ENCODE results near the gene TATDN2. TPM values are rescaled to one million over a fixed set of nuclear protein-coding genes. Genes with fewer than 3 reads are reported as not detected.

Gene TATDN2
- total RNA-seq, 4 donors from 2014 or later = 22.1 to 33.7 (median 26.3) TPM

DNA sequence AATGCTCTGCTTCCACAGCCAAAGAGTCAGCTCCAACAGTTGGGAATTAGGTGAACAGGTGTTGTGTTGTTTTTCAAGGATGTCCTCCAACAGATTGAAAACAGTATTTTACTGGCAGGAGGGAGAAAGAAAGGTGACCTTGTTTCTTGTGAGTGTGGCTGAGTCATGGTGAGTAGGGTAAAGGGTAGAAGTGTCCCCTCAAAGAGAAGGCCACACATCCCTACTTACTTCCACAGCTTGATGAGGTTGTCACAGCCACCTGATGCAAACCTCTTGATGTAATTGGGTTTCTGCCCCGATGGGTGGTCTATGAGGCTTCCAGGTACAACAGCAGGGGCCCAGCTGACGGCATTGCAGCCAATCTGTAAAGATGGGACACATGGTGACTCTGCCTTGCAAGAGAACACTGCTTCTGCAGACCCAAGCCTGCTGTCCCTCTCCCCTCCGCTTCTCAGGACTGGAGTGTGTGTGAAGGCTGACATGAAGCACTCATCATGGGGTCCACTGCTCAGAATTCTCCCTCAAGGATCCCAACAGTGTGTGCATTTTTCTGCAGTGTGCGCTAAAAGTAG is 57.2 kb downstream of the TATDN2 start:
- TF ChIP-seq POLR2AphosphoS5 (IDR thresholded peaks at IDR 0.05) = no peak
- no peak for TF ChIP-seq POLR2A (IDR thresholded peaks at IDR 0.05)
- TF ChIP-seq CTCF (IDR thresholded peaks at IDR 0.05) = no peak
- no peak for TF ChIP-seq EP300 (IDR thresholded peaks at IDR 0.05)
- Histone ChIP-seq H3K4me1 (no peaks in the 10 kb centered on the region), H3K27me3 (no peaks in the 10 kb centered on the region), H3K27ac (no peak overlapping the region), H3K4me3 (no peak overlapping the region), H3K36me3 (peaks cover 94% of the 10 kb centered on the region), H3K9me3 (no peaks in the 10 kb centered on the region)
- WGBS = 95% methylated on average over 4 of the region's 4 CpGs
- no peak for DNase-seq (ENCODE audit: low spot score in 2 of 2)

GRCh38 chr3:10306156-10306555 is 57.9 kb downstream of the TATDN2 start:
- WGBS = 93% methylated on average over 3 of the region's 3 CpGs
- no peak overlapping the region for H3K4me3 ChIP-seq

DNA sequence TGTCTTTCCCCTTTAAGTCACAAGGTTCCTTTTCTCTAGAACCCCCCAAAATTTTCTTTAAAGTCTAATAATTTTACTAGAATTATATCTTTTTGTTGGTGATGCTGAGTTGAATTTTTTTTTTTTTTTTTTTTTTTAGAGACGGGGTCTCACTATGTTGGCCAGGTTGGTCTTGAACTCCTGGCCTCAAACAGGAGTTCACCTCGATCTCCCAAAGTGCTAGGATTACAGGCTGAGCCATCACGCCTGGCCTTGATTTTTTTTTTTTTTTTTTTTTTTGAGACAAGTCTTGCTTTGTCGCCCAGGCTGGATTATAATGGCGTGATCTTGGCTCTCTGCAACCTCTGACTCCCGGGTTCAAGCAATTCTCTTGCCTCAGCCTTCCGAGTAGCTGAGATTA is 60.4 kb downstream of the TATDN2 start:
- H3K27me3 ChIP-seq = no peaks in the 10 kb centered on the region
- no peaks in the 10 kb centered on the region for H3K4me1 ChIP-seq
- WGBS = 92% methylated on average over 7 of the region's 7 CpGs
- no peaks in the 10 kb centered on the region for H3K9me3 ChIP-seq
- TF ChIP-seq CTCF (IDR thresholded peaks at IDR 0.05) = no peak
- peaks cover 94% of the 10 kb centered on the region for H3K36me3 ChIP-seq
- no peak overlapping the region for H3K4me3 ChIP-seq
- H3K27ac ChIP-seq = no peak overlapping the region
- DNase-seq (ENCODE audit: low spot score in 2 of 2) = no peak

More at GRCh38 chr3:10306156-10306555, 57.9 kb downstream of the TATDN2 start:
- TF ChIP-seq POLR2AphosphoS5 (IDR thresholded peaks at IDR 0.05) (no peak), EP300 (IDR thresholded peaks at IDR 0.05) (no peak), CTCF (IDR thresholded peaks at IDR 0.05) (no peak), POLR2A (IDR thresholded peaks at IDR 0.05) (no peak)
- Histone ChIP-seq H3K36me3 (peaks cover 94% of the 10 kb centered on the region), H3K9me3 (no peaks in the 10 kb centered on the region), H3K4me1 (no peaks in the 10 kb centered on the region), H3K27me3 (no peaks in the 10 kb centered on the region), H3K27ac (no peak overlapping the region)
- DNase-seq (ENCODE audit: low spot score in 2 of 2) = no peak

DNA sequence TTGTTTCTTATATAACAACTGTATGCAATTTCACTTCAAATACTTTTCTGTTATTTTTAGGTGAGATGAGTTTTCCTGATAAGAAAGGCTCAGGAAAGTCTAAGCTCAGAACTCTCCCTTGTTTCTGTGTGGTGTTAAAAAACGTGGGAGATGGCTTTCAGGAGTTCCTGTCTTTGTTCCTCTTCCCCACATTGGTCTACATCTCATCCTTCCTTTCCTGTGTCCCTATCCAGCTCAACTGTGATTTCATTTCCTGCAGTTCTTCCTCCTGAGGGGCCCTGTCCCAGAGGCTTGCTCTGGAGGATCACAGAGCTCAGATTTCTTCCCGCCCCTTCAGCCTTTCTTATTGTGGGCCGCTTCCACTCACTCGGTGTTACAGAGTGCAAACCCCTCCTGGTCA is 61.5 kb downstream of the TATDN2 start:
- Histone ChIP-seq H3K36me3 (peaks cover 94% of the 10 kb centered on the region), H3K9me3 (no peaks in the 10 kb centered on the region), H3K27ac (no peak overlapping the region), H3K27me3 (no peaks in the 10 kb centered on the region), H3K4me3 (no peak overlapping the region), H3K4me1 (no peaks in the 10 kb centered on the region)
- 66% methylated on average over 4 of the region's 4 CpGs for WGBS
- no peak for TF ChIP-seq POLR2A (IDR thresholded peaks at IDR 0.05)
- no peak for TF ChIP-seq EP300 (IDR thresholded peaks at IDR 0.05)
- no peak for TF ChIP-seq POLR2AphosphoS5 (IDR thresholded peaks at IDR 0.05)
- no peak for TF ChIP-seq CTCF (IDR thresholded peaks at IDR 0.05)
- DNase-seq (ENCODE audit: low spot score in 2 of 2) = no peak

GRCh38 chr3:10310578-10310977 is 62.3 kb downstream of the TATDN2 start:
- DNase-seq (ENCODE audit: low spot score in 2 of 2) = no peak
- Histone ChIP-seq H3K27me3 (no peaks in the 10 kb centered on the region), H3K9me3 (no peaks in the 10 kb centered on the region), H3K4me3 (no peak overlapping the region), H3K36me3 (peaks cover 94% of the 10 kb centered on the region), H3K27ac (no peak overlapping the region), H3K4me1 (no peaks in the 10 kb centered on the region)
- no peak for TF ChIP-seq CTCF (IDR thresholded peaks at IDR 0.05)
- TF ChIP-seq POLR2AphosphoS5 (IDR thresholded peaks at IDR 0.05) = no peak
- WGBS = 90% methylated on average over 2 of the region's 2 CpGs
